ENCODE data around the gene ITGA2.

The ITGA2 gene

GRCh38 chr5:53068291-53068836 lies 79.2 kb downstream of the ITGA2 start:
- no peak for TF ChIP-seq CTCF (IDR thresholded peaks at IDR 0.05; ENCODE audit: low read depth, low read length)
- H3K4me3 ChIP-seq (ENCODE audit: low read depth, low read length): no peak overlapping the region

GRCh38 chr5:53069626-53070025 lies 80.5 kb downstream of the ITGA2 start:
- TF ChIP-seq CTCF (IDR thresholded peaks at IDR 0.05; ENCODE audit: low read depth, low read length): no peak
- H3K4me3 ChIP-seq (ENCODE audit: low read depth, low read length): no peak overlapping the region

GRCh38 chr5:53071298-53071697 lies 82.1 kb downstream of the ITGA2 start:
- H3K4me3 ChIP-seq (ENCODE audit: low read depth, low read length): no peak overlapping the region
- no peak for TF ChIP-seq CTCF (IDR thresholded peaks at IDR 0.05; ENCODE audit: low read depth, low read length)

- TF ChIP-seq CTCF (IDR thresholded peaks at IDR 0.05; ENCODE audit: low read depth, low read length): no peak
- no peak overlapping the region for H3K4me3 ChIP-seq (ENCODE audit: low read depth, low read length)
Measured at GRCh38 chr5:53071738-53072137, 82.6 kb downstream of the ITGA2 start.

GRCh38 chr5:53073348-53073747 lies 84.2 kb downstream of the ITGA2 start:
- TF ChIP-seq CTCF (IDR thresholded peaks at IDR 0.05; ENCODE audit: low read depth, low read length): no peak
- no peak overlapping the region for H3K4me3 ChIP-seq (ENCODE audit: low read depth, low read length)

- TF ChIP-seq CTCF (IDR thresholded peaks at IDR 0.05; ENCODE audit: low read depth, low read length): no peak
Measured at GRCh38 chr5:53076014-53076583, 86.9 kb downstream of the ITGA2 start.

GRCh38 chr5:53080271-53080670 lies 91.1 kb downstream of the ITGA2 start:
- no peak for TF ChIP-seq CTCF (IDR thresholded peaks at IDR 0.05; ENCODE audit: low read depth, low read length)
- no peak overlapping the region for H3K4me3 ChIP-seq (ENCODE audit: low read depth, low read length)

More at GRCh38 chr5:53076014-53076583, 86.9 kb downstream of the ITGA2 start:
- H3K4me3 ChIP-seq (ENCODE audit: low read depth, low read length): no peak overlapping the region

All from WI38 (cell line).